ENCODE measurements around the gene OMA1. TPM values are rescaled to one million over a fixed set of nuclear protein-coding genes. Genes with fewer than 3 reads are reported as not detected.

The OMA1 gene
- total and polyA plus RNA-seq, 2 of the 4 experiments (the other 2 are of a cell fraction) = 5.9 to 6.4 TPM

DNA sequence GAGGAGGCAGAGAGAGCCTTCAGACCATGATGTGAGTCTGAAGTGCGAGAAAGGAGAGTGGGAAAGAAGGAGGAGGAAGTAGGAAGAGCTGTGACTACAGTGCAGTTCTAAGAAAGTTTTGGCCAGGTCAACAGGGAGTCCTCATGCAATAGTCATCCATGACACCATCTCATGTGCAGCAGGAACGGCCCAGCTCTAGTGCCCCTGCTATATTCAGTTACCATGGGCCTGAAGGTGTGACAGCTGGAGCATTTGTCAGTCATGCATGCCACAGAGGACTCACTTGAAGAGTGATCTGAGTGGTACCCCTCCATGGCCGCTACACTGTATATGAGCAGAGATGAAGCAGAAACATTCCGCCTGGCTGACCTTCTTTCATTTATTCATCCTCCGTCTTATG is 77.9 kb downstream of the OMA1 start:
- Histone ChIP-seq H3K4me3 (ENCODE audit: insufficient read depth, low read depth, low read length) (no peak overlapping the region), H3K36me3 (ENCODE audit: control insufficient read depth, insufficient read depth, low read length) (no peaks in the 10 kb centered on the region), H3K23ac (ENCODE audit: low read depth, low read length) (no peak overlapping the region), H3K4me1 (ENCODE audit: control insufficient read depth, insufficient read depth, low read length) (no peaks in the 10 kb centered on the region), H3K56ac (ENCODE audit: extremely low read depth, insufficient read depth, low read length) (no peak overlapping the region), H3K4ac (ENCODE audit: low read depth, low read length) (no peak overlapping the region), H3K14ac (replicated peaks; ENCODE audit: low read depth, low read length) (no peak overlapping the region), H2AK5ac (ENCODE audit: low read depth, low read length) (no peak overlapping the region), H3K79me1 (ENCODE audit: low read depth in 1 of 2, low read length in 2 of 2) (no peaks in the 10 kb centered on the region), H4K8ac (ENCODE audit: low read depth in 2 of 2, low read length in 2 of 2) (no peak overlapping the region), H3K9me1 (ENCODE audit: insufficient read depth, low read length) (no peaks in the 10 kb centered on the region), H3K9me3 (ENCODE audit: control insufficient read depth, insufficient read depth, low read length) (no peaks in the 10 kb centered on the region), H3K27me3 (ENCODE audit: control insufficient read depth, insufficient read depth, low read length) (no peaks in the 10 kb centered on the region; the same call in 1 of the 2 replicates), H3K18ac (ENCODE audit: low read depth, low read length) (no peak overlapping the region), H4K5ac (ENCODE audit: low read depth, low read length) (no peak overlapping the region), H2BK15ac (ENCODE audit: low read depth, low read length) (no peak overlapping the region), H4K20me1 (ENCODE audit: insufficient read depth, low read length) (no peaks in the 10 kb centered on the region), H3K27ac (ENCODE audit: insufficient read depth, low read length) (no peak overlapping the region), H2BK20ac (ENCODE audit: low read depth, low read length) (no peak overlapping the region), H3K9ac (ENCODE audit: low read depth, low read length) (no peak overlapping the region), H2BK5ac (ENCODE audit: low read depth, low read length, poor library complexity, severe bottlenecking) (no peak overlapping the region), H3K4me2 (ENCODE audit: low read depth, low read length) (no peak overlapping the region), H4K91ac (ENCODE audit: insufficient read depth, low read depth, low read length) (no peak overlapping the region), H2AFZ (replicated peaks; ENCODE audit: low read length, poor library complexity) (no peak overlapping the region), H2BK120ac (ENCODE audit: low read depth, low read length) (no peak overlapping the region), H2AK9ac (replicated peaks; ENCODE audit: low read depth, low read length, poor library complexity) (no peak overlapping the region)
- BruUV-seq (replicated peaks) = no TSS peak
- in situ Hi-C loops (cut with MboI; ENCODE audit: low sequenced_read_pairs) (no loop called here), dilution Hi-C loops (cut with HindIII; ENCODE audit: low sequenced_read_pairs, unreplicated experiment) (no loop called here), intact Hi-C loops (cut with micrococcal nuclease) (no loop called here)
- ChIA-PET CTCF (no interaction called here), POLR2A (ENCODE audit: unreplicated experiment) (no interaction called here)
- WGBS, 2 experiments (ENCODE audit: extremely low coverage in 2 of 2, insufficient read length in 1 of 2) = no CpG with 5 or more reads among the region's 5 CpGs
- ATAC-seq (ENCODE audit: low read depth) = no peak
- no peak for DNase-seq
- TF ChIP-seq SMC3 (IDR thresholded peaks at IDR 0.05; ENCODE audit: low read depth, low read length) (no peak), MXI1 (IDR thresholded peaks at IDR 0.05; ENCODE audit: borderline replicate concordance, low read depth, low read length) (no peak), RAD21 (IDR thresholded peaks at IDR 0.05; ENCODE audit: low read length) (no peak), MAFK (IDR thresholded peaks at IDR 0.05; ENCODE audit: low read depth, low read length) (no peak), RCOR1 (IDR thresholded peaks at IDR 0.05; ENCODE audit: insufficient replicate concordance, low read length) (no peak), RFX5 (IDR thresholded peaks at IDR 0.05; ENCODE audit: low read depth, low read length) (no peak)
- TF ChIP-seq, protein P1, sequence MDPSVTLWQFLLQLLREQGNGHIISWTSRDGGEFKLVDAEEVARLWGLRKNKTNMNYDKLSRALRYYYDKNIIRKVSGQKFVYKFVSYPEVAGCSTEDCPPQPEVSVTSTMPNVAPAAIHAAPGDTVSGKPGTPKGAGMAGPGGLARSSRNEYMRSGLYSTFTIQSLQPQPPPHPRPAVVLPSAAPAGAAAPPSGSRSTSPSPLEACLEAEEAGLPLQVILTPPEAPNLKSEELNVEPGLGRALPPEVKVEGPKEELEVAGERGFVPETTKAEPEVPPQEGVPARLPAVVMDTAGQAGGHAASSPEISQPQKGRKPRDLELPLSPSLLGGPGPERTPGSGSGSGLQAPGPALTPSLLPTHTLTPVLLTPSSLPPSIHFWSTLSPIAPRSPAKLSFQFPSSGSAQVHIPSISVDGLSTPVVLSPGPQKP (IDR thresholded peaks at IDR 0.05; ENCODE audit: borderline replicate concordance, low read depth, low read length) = no peak

All from IMR-90 (cell line).